NCI-H524 (cell line): ENCODE measurements around the gene RAP1GDS1.

Experiments
- DNase-seq, 2 experiments: peaks; one replicate each; lab custom pipeline; 2025; lab: John Stamatoyannopoulos, UW

RAP1GDS1 gene

GRCh38 chr4:98260579-98261404 is at the start of gene RAP1GDS1:
Gene RAP1GDS1 (plus strand): TSS chr4:98261384. CDS start chr4:98261566, 182 bp downstream.
- peak; percentile 82 to 85 for DNase-seq

- DNase-seq: no peak
These were observed 38.9 kb upstream of the RAP1GDS1 start for GRCh38 chr4:98222306-98222705.

- no peak for DNase-seq
These were observed 34.8 kb upstream of the RAP1GDS1 start for GRCh38 chr4:98226396-98226795.

- DNase-seq: no peak
These were observed 30.2 kb upstream of the RAP1GDS1 start for GRCh38 chr4:98230961-98231360.

GRCh38 chr4:98232202-98232601 is 29.0 kb upstream of the RAP1GDS1 start:
- no peak for DNase-seq

GRCh38 chr4:98237204-98237603 is 24.0 kb upstream of the RAP1GDS1 start:
- no peak for DNase-seq

GRCh38 chr4:98242063-98242462 is 19.1 kb upstream of the RAP1GDS1 start:
- DNase-seq: no peak

- DNase-seq: no peak
These were observed 18.6 kb upstream of the RAP1GDS1 start for GRCh38 chr4:98242538-98242937.

GRCh38 chr4:98245226-98245625 is 16.0 kb upstream of the RAP1GDS1 start:
- no peak for DNase-seq

GRCh38 chr4:98248934-98249333 is 12.2 kb upstream of the RAP1GDS1 start:
- no peak for DNase-seq

- no peak for DNase-seq
These were observed 11.4 kb upstream of the RAP1GDS1 start for GRCh38 chr4:98249831-98250230.

- DNase-seq: no peak
These were observed 7.7 kb upstream of the RAP1GDS1 start for GRCh38 chr4:98253499-98253898.

GRCh38 chr4:98260047-98260578 is 1.1 kb upstream of the RAP1GDS1 start:
- DNase-seq: peak in 1 of 2 experiments; percentile 39

GRCh38 chr4:98261405-98262291 is 464 bp downstream of the RAP1GDS1 start:
- peak in 1 of 2 experiments; percentile 55 for DNase-seq

GRCh38 chr4:98262431-98262830 is 1.2 kb downstream of the RAP1GDS1 start:
- DNase-seq: no peak

- no peak for DNase-seq
These were observed 6.3 kb downstream of the RAP1GDS1 start for GRCh38 chr4:98267498-98267897.

- no peak for DNase-seq
These were observed 14.0 kb downstream of the RAP1GDS1 start for GRCh38 chr4:98275145-98275544.

- DNase-seq: no peak
These were observed 22.3 kb downstream of the RAP1GDS1 start for GRCh38 chr4:98283219-98284189.

- peak in 1 of 2 experiments; percentile 19 for DNase-seq
These were observed 23.5 kb downstream of the RAP1GDS1 start for GRCh38 chr4:98284640-98285046.

- no peak for DNase-seq
These were observed 24.5 kb downstream of the RAP1GDS1 start for GRCh38 chr4:98285676-98286075.

GRCh38 chr4:98287328-98287727 is 26.1 kb downstream of the RAP1GDS1 start:
- no peak for DNase-seq
